Peyer's patch (tissue), 4 donors: ENCODE measurements around the gene OLA1.

ENCODE experiments used
- POLR2A ChIP-seq, 2 donors: fragments of 450-650 bp; IDR thresholded peaks; one replicate each; pipeline ENCODE4 v1.5.1; 2017; ENCODE audit warnings: antibody characterized with exemption in 2 of 2, mild to moderate bottlenecking in 2 of 2, moderate library complexity in 2 of 2
- TF ChIP-seq, protein P1 (sequence below), 6 experiments: fragments of 450-650 bp in 4 of 6; fragments of 200-600 bp in 2 of 6; sonication (generic) in 1 of 6; IDR thresholded peaks; one replicate each; pipeline ENCODE4 v1.5.1; 2017 to 2019; ENCODE audit warnings: antibody characterized with exemption in 6 of 6, mild to moderate bottlenecking in 3 of 6, moderate library complexity in 1 of 6

DNA sequence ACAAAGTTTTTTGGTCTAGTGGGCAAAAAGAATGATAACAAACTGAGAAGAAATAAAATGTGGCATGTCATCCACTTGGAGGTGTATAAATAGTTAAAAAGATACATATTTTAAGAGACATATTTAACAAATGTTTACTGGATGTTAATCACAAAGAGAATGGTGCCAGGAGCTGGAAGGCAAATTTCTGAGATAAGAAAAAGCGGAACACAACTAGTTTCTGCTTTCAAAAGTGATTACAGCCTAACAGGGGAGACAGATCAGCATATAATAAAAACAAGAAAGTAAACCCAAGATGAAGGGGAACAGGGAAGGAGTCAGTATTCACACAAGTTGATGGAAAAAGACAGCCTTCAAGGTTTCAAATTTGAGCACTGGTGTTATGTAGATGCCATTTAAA is 91.3 kb downstream of the OLA1 start:
- TF ChIP-seq, protein P1, sequence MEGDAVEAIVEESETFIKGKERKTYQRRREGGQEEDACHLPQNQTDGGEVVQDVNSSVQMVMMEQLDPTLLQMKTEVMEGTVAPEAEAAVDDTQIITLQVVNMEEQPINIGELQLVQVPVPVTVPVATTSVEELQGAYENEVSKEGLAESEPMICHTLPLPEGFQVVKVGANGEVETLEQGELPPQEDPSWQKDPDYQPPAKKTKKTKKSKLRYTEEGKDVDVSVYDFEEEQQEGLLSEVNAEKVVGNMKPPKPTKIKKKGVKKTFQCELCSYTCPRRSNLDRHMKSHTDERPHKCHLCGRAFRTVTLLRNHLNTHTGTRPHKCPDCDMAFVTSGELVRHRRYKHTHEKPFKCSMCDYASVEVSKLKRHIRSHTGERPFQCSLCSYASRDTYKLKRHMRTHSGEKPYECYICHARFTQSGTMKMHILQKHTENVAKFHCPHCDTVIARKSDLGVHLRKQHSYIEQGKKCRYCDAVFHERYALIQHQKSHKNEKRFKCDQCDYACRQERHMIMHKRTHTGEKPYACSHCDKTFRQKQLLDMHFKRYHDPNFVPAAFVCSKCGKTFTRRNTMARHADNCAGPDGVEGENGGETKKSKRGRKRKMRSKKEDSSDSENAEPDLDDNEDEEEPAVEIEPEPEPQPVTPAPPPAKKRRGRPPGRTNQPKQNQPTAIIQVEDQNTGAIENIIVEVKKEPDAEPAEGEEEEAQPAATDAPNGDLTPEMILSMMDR (IDR thresholded peaks at IDR 0.05) = no peak
- no peak for TF ChIP-seq POLR2A (IDR thresholded peaks at IDR 0.05)
